BE2C (cell line): ENCODE results near the gene FAM118B.

Experiments used
- DNase-seq: peaks from one replicate; pipeline ENCODE4 v3.0.0-alpha.2; 2020
- H3K27me3 ChIP-seq: fragments of 250-450 bp; sonication (Bioruptor Pico); 2 replicates; pipeline ENCODE4 v1.5.1; 2020; ENCODE audit warnings: mild to moderate bottlenecking
- H3K36me3 ChIP-seq: fragments of 250-450 bp; sonication (Bioruptor Pico); 2 replicates; pipeline ENCODE4 v1.5.1; 2020; ENCODE audit warnings: mild to moderate bottlenecking
- H3K4me1 ChIP-seq: fragments of 250-450 bp; sonication (Bioruptor Pico); 2 replicates; pipeline ENCODE4 v1.5.1; 2020
- H3K4me3 ChIP-seq: 2 replicates; pipeline ENCODE4 v1.5.1; 2011; ENCODE audit warnings: low read depth, low read length
- H3K9me3 ChIP-seq: fragments of 250-450 bp; sonication (Bioruptor Pico); 2 replicates; pipeline ENCODE4 v1.5.1; 2020
- TF ChIP-seq, protein P1 (sequence below): IDR thresholded peaks from 2 replicates; pipeline ENCODE4 v1.5.1; 2012; ENCODE audit warnings: mild to moderate bottlenecking, low read depth, low read length

FAM118B gene

DNA sequence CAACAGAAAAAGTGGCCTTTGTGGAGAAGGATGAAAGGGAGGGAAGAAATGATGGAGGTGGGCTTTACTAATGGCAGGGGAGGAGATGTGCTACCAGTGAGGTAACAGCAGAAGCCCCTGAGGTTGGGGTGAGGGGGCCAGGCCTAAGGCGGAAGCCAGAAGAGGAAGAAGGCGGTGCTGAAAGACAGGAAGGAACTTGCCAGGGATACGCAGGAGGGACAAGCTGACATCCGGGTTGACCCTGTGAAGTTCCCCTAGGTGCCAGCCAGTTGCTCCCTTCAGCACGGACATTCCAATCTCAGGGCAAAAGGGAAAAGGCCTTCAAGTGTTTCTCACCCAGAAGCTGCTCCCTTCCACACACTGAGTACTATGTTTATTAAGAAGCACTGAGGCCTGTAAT lies 69.0 kb downstream of the FAM118B start:
- TF ChIP-seq, protein P1, sequence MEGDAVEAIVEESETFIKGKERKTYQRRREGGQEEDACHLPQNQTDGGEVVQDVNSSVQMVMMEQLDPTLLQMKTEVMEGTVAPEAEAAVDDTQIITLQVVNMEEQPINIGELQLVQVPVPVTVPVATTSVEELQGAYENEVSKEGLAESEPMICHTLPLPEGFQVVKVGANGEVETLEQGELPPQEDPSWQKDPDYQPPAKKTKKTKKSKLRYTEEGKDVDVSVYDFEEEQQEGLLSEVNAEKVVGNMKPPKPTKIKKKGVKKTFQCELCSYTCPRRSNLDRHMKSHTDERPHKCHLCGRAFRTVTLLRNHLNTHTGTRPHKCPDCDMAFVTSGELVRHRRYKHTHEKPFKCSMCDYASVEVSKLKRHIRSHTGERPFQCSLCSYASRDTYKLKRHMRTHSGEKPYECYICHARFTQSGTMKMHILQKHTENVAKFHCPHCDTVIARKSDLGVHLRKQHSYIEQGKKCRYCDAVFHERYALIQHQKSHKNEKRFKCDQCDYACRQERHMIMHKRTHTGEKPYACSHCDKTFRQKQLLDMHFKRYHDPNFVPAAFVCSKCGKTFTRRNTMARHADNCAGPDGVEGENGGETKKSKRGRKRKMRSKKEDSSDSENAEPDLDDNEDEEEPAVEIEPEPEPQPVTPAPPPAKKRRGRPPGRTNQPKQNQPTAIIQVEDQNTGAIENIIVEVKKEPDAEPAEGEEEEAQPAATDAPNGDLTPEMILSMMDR = no peak
- no peak for DNase-seq
- Histone ChIP-seq H3K4me3 (no peak overlapping the region), H3K4me1 (peaks cover 6% of the 10 kb centered on the region), H3K27me3 (no peaks in the 10 kb centered on the region), H3K36me3 (peaks cover 6% of the 10 kb centered on the region; the same call in 1 of the 2 replicates), H3K9me3 (no peaks in the 10 kb centered on the region)

DNA sequence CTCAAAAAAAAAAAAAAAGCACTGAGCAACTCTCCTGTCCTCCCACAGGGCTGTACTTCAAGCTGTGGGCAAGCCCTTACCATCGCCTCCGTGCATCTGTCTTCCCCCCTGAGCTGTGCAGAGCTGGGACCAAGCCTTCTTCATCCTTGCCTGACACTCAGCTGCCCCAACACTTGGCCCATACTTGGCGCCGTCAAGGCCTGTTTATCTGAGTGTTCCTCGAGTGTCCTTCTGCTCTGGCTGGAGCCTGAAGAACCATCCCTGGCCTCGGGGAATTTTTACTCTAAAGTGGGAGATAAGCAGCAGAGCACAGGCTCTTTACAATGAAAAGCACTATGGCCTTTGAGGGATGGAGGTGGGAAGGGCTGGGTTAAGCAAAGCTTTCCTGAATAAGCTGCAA lies 69.7 kb downstream of the FAM118B start:
- TF ChIP-seq, protein P1 = no peak
- no peak for DNase-seq
- Histone ChIP-seq H3K27me3 (no peaks in the 10 kb centered on the region), H3K4me3 (no peak overlapping the region), H3K4me1 (peaks cover 6% of the 10 kb centered on the region), H3K9me3 (no peaks in the 10 kb centered on the region), H3K36me3 (peaks cover 2% of the 10 kb centered on the region; the same call in 1 of the 2 replicates)

DNA sequence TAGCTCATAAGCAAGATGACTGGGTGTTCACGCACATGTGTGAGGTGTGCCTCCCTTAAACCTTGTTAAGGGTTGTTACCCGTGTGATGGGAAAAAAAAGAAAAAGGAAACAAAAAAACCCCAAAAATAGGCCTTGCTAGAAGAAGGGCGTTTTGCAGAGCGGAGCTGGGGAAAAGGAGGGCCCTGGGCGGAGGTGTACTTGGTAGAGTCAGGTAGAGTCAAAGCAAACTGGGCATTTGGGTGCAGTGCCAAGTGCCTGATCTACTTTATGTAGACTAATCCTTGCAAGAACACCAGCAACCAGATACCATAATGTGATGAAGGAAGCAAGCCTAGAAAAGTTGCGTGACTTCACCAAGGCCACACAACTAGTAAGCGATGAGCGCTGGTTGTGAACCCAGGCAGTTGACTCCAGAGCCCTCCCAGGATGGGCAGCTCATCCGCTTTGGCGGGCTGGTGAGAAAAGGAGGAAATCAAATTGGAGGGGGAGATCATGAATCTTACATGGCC lies 70.1 kb downstream of the FAM118B start:
- Histone ChIP-seq H3K9me3 (no peaks in the 10 kb centered on the region), H3K36me3 (no peaks in the 10 kb centered on the region), H3K4me3 (peak overlapping the region; percentile 79; the same call in 1 of the 2 replicates), H3K27me3 (no peaks in the 10 kb centered on the region), H3K4me1 (peaks cover 6% of the 10 kb centered on the region)
- no peak for DNase-seq
- TF ChIP-seq, protein P1 = no peak

DNA sequence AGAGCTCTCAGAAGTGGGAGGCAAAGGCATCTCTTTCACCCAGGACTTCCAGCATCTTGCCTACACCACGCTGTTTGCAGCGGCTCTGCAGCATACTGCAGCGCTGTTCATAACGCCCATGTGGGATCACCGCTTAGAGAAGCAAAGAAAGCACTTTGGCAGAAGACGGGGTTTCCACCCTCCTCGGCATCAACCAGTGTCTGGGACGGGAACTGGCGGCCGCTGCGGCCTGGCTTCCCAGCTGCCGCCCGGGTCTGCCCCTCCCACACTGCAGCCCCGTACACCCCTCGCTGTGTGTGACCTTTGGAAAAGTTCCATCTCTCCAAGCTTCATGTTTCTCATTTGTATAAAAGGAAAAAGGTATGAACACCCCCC lies 70.8 kb downstream of the FAM118B start:
- H3K4me3 ChIP-seq = peak overlapping the region; percentile 79
- peak; percentile 50 for DNase-seq
- H3K9me3 ChIP-seq = no peaks in the 10 kb centered on the region
- no peaks in the 10 kb centered on the region for H3K27me3 ChIP-seq
- H3K36me3 ChIP-seq = no peaks in the 10 kb centered on the region
- peaks cover 6% of the 10 kb centered on the region for H3K4me1 ChIP-seq
- TF ChIP-seq, protein P1 = no peak

DNA sequence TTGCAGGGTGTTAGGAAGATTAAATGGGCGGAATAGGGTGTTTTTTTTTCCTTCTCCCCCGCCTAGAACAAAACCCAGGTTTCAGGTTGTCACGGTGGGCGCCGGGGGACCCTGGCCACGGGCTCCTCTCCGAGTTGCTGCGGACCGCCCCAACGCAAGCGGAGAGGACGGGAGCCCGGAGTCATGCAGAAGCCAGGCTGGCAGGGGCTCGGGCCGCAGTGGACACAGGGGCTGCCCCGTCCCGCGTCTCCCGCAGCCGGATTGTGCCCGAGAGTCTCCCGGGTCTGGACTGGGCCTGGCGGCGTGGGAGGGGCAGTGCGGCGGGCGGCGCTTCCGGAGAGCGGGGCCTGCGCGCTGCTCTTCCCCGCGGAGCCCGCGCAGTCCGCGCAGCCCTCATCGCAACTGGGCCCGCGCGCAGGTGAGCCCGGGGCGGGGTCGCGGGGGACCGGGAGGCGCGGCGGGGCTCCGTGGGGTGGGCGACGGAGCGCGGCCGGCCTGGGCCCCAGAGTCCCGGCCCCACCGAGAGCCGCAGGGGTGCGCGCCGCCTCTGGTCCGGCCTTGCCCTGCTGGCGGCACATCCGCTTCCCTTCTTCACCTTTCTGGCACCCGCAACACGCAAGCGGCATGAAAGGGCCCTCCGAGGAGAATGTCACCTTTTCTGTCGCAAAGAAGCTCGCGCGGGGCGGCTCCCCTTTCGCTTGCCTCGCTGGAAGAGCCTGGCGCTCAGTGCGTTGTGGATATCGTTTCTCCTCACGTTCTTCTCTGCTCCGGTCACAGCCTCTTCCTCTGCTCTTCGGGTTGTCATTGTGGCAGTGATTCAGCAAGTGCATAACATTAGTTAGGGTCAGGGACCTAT lies 71.4 kb downstream of the FAM118B start, which contains the start of gene TIRAP:
TSS of gene TIRAP (plus strand) at position 358 of the 856 bp plus-strand sequence. CDS start 7,802 bp downstream, outside the sequence.
- Histone ChIP-seq H3K9me3 (no peaks in the 10 kb centered on the region), H3K36me3 (no peaks in the 10 kb centered on the region), H3K4me3 (peak within 1 kb of the TSS; percentile 79), H3K27me3 (no peaks in the 10 kb centered on the region), H3K4me1 (peaks cover 6% of the 10 kb centered on the region)
- peak; percentile 68 for DNase-seq
- TF ChIP-seq, protein P1 = no peak

DNA sequence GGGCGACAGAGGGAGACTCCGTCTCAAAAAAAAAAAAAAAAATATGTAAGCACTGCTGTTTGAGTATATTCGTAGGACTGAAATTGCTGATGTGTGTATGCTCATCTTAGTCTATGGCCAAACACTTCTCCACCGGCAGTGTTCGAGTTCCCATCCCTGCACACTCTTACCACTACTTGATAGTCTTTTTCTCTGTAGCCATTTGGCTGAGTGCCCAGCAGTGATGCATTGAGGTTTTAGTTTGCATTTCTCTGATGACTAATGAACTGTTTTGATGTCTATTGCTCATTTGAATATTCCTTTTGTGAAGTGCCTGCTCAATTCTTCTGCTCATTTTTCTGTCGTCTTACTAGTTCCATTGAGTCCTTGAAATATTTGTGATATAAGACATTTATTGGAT lies 73.2 kb downstream of the FAM118B start:
- TF ChIP-seq, protein P1 = no peak
- Histone ChIP-seq H3K27me3 (no peaks in the 10 kb centered on the region), H3K9me3 (no peaks in the 10 kb centered on the region), H3K36me3 (no peaks in the 10 kb centered on the region), H3K4me1 (peaks cover 6% of the 10 kb centered on the region), H3K4me3 (no peak overlapping the region)
- peak; percentile 48 for DNase-seq
